NCI-H748 (cell line): ENCODE results near the gene LPCAT4.
"Not testable (repeated sequence)": the region's sequence is repeated elsewhere in the genome, so short reads cannot be mapped to it uniquely, and the experiment has no call there.

Experiments used
- DNase-seq: peaks from one replicate; lab custom pipeline; 2025; ENCODE audit not compliant: unreplicated experiment; lab: John Stamatoyannopoulos, UW

Gene LPCAT4

DNA sequence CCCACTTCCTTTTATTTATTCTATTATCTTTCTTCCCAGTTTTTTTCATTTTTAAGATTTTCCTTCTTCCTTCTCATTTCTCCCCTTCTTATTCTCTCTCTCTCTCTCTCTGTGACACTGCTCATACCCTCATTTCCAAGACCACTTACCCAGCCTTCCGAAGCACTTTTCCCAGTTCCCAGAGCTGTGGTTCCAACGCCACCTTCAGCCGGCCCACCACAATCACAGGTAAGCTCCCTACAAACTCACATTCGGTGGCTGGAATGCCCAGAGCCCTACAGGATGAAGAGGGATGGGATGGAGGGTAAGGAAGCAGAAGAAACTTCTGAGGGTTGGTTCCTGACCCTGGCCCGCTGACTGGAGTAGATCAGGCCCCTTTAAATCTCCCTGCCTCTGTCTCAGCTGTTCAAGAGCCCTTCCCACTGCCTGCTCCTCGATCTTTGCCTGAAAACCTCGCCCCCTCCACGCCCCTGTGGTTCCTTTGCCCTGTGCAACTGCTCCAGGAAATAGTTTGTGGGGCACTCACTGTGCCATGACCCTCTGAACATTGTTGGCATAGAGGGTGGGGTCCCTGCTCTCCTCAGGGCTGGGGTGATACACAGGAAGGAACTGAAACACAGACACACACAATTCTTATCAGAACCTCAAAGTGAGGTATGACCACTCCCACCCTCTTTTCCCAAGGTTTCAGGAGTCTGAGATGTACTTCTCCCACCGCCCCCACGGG lies 4.8 kb downstream of the LPCAT4 start:
- DNase-seq, result no peak

DNA sequence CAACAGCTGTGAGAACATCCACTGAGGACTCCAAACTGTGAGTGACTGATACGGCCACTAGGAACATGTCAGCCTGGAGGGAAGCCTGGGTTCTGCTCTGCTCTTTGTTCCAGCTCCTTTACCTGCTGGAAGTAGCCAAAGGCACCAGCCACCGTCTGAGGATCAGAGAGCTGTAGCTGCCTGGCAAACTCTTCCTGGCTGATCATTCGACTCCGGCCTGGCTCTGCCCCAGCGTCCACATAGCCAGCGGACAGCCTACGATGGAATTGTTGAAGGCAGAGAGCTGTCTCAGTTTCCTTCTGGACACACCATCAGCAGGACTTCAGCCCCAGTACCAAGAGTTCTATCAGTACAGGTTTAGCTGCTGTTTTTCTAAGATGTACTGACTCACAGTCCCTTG lies 5.7 kb downstream of the LPCAT4 start:
- DNase-seq, result no peak

DNA sequence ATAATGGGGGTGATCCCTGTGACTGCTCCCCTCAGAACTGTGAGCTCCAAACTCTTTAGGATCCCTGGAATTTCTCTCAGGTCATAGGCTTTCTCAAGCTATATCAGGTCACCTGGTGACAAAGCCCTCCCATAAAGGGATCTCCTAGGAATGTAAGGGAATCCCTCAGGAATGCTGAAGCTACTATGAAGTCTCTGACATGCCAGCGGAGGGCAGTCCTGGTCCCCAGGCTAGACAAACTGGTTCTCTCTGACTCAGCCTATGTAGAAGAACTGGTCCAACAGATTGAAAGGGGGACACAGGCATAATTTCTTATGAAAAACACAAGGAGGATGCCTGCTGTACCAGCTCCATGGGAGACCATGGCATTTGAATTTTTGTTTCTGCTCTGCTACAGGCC lies 6.7 kb downstream of the LPCAT4 start:
- no peak for DNase-seq

DNA sequence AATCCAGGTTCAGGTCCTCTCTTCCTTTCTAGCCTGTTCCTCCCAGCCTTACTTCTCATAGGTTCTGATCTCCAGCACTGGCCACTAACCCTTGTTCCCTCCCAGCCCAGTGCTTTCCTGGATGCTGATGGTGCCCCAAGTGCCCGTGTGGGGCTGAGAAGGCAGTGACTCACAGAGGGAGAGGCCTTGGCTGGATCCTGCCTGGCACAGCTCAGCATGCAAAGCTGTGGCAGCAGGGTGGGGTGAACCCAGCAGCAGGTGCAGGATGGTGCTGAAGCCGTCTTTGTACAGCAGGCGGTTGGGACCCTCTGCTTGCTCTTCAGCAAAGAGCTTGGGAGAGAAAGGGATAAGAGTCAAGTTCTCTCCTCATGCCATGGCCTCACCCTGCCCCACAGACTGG lies 7.6 kb downstream of the LPCAT4 start:
- DNase-seq, result no peak

DNA sequence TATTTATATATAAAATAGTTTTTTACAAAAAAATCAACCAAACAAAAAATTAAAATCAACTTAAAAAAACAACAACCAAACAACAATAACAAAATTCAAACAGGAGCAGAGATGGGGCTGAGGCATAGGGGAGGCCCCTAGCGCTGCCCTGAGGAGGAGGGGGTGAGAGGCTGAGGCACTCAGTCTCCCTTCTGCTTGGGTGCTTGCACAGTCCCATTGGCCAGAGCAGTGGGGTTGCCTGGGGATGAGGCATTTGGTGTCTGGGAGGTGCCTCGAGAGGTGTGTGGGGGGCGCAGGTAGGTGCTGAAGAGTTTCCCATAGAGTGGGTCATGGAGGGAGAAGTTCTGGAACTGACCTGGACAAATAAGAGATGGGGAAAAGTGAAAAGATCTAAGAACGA lies 8.0 kb downstream of the LPCAT4 start:
- no peak for DNase-seq

DNA sequence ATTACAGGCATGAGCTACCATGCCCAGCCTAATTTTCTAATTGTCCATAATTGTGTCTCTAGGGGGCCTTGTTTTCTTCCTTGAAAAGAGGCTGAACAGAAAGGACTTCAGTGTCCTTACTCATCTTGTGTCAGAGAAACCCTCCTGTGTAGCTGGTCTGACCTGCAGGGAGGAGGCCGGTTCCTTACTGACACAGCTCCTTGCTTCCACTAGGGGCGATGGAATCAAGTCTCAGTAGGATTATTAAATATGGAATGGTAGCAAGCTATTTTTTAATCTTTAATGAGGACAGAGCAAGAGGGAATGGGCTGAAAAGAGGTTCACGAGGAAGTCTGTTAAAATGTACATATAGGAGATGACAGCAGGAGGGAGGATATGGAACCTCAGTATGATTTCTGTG lies 8.6 kb downstream of the LPCAT4 start:
- no peak for DNase-seq

DNA sequence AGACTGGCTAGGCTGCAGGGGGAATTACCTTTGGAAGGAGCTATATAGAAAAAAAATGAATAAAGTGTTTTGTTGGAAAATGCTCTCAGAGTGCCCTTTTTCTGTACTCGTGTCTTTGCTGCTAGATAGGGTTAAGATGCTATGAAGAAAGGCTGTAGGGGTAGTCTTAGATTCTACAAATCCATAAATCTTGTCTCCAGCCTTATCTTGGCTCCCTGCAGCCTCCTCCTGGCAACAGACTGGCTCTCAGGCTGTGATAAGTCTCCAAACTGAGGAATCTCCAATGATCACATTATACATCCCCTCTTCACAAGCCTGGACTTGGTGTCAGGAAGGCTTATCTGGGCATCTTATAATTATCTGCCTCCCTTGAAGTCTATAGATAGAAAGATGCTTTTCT lies 9.3 kb downstream of the LPCAT4 start:
- DNase-seq, result no peak

DNA sequence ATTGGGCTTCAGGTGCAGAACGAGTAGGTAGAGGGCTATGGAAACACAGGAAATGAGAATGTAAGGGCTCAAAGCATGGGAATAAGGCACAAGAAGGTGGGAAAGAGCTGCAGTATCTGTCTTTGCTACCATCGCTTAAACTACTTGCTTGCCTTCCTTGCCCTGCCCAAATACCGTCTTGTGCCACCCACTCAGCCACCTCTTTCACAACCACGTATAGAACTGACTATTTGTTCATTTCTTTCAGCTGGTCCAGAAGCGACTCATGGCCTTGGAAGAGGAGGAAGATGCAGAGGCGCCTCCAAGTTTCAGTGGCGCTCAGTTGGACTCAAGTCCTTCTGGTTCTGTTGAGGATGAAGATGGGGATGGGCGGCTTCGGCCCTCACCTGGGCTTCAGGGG lies 11.8 kb downstream of the LPCAT4 start:
- no peak for DNase-seq

DNA sequence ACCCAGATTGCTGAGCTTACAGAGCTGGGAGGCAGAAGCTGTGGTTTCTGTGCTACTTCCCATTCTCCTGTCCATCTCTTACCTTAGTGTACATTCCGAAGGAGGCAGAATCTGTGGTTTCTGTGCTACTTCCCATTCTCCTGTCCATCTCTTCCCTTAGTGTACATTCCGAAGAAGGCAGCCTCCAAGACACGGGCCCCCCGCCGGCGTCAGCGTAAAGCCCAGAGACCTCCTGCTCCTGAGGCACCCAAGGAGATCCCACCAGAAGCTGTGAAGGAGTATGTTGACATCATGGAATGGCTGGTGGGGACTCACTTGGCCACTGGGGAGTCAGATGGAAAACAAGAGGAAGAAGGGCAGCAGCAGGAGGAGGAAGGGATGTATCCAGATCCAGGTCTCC lies 12.7 kb downstream of the LPCAT4 start:
- no peak for DNase-seq

DNA sequence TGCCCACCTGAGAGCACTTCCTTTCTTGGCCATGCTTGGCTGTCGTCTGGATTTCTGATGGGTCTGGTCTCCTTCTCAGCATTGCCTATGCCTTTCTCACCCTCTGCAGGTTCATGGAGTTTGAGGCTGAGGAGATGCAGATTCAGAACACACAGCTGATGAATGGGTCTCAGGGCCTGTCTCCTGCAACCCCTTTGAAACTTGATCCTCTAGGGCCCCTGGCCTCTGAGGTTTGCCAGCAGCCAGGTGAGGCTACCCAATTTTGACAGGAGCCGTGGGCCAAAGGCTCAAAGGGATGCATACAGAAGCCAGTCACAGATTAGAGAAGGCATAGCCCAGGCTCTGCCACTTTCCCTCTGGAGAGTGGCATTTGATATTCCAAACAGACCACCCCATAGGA lies 13.4 kb downstream of the LPCAT4 start:
- DNase-seq, result no peak

DNA sequence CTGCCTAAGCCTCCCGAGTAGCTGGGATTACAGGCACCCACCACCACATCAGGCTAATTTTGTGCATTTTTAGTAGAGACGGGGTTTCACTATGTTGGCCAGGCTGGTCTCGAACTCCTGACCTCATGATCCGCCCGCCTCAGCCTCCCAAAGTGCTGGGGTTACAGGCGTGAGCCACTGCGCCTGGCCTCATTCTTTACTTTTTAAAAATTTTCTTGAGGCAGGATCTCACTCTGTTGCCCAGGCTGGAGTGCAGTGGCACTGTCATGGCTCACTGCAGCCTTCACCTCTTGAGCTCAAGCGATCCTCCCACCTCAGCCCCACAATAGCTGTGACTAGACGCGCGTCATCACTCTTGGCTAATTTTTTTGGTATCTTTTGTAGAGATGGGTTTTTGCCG lies 14.0 kb downstream of the LPCAT4 start:
- not testable (repeated sequence) for DNase-seq

DNA sequence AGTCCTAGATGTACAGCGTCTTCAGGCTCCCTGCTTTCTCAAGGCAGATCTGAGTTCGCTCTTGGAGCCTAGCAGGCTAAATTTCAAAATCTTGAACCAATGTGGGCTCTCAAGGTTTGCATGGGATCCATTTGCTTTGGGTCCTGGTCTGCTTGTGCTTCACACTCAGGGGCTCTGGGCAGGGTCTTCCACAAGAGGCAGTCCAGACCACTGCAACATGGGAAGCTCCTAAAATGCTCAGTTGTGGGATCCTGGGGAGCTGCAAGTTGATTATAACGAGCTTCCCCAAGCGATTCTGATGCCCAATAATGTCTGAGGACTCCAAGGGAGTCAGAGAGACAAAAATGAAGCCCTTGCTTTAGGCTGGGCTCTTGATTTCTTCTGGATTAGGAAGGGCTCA lies 17.2 kb downstream of the LPCAT4 start:
- DNase-seq, result no peak

DNA sequence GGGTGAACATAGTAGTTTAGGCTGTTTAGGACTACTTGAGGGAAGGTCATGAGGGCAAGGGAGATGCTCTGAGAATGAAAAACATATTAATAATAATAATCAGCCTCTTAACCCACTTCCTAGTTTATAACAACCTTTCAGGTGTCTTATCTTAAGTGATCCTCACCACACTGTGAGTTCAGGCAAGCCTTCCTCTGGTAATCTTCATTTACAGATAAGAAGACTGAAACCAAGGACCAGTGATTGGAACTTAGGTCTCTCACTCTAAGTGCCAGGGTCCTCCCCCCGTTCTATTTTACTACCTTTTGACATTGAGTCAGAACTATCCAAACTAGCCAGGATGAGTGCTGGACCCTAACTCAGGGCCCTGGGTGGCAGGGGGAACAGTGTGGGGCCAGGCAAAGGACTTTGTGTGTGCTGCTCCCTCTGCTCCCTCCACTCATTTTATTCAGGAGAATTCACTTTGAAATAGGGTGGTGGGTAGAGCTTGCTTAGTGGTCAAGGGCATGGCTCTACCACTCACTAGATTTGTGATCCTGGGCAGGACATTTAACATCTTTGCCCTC lies 18.2 kb downstream of the LPCAT4 start:
- DNase-seq, result no peak

DNA sequence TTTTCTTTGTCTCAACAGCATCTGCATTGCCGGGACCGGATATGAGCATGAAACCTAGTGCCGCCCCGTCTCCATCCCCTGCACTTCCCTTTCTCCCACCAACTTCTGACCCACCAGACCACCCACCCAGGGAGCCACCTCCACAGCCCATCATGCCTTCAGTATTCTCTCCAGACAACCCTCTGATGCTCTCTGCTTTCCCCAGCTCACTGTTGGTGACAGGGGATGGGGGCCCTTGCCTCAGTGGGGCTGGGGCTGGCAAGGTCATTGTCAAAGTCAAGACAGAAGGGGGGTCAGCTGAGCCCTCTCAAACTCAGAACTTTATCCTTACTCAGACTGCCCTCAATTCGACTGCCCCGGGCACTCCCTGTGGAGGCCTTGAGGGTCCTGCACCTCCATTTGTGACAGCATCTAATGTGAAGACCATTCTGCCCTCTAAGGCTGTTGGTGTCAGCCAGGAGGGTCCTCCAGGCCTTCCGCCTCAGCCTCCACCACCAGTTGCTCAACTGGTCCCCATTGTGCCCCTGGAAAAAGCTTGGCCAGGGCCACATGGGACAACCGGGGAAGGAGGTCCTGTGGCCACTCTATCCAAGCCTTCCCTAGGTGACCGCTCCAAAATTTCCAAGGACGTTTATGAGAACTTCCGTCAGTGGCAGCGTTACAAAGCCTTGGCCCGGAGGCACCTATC lies 18.9 kb downstream of the LPCAT4 start:
- DNase-seq, result no peak

DNA sequence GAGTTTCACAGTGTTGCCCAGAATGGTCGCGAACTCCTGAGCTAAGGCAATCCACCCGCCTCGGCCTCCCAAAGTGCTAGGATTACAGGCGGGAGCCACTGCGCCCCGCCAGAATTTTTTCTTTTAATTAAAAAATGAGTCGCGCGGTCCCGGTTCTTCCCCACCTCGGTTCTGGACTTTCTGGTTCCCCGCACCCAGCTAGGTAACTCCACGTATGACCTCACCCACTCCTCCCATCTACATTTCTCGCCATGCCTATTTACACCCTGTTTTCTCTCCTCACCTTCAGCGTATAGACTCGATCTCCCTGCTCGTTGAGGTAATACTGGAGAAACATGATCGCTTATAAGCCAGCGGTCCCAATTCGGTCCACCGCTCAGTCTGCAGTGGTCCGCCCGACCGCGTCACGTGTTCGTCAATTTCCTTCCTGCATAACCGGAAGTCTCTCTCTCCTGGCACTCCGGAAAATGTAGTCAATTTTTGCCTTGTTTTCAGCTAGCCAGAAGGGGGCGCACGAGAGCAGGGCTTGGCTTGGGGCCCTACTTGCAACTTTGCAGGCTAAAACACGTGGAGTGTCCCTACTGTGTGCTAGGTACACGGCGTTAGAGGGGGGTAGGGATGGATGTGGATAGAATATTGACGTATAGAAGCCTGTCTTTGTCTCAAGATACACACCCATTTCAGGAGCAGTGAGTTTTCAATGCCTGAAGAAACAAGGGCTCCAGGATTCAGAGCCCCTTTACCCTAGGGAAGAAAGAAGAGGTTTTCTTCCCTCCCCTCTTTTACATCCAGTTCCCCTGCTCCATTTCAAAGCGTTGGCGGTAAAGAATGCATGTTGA lies 24.0 kb downstream of the LPCAT4 start, which contains the start of the genes NOP10 and NUTM1:
Gene NOP10, minus strand, starts transcription at position 400 of the 839 bp plus-strand sequence. Its CDS starts 63 bp downstream, at position 337.
Gene NUTM1, plus strand, starts transcription at position 579 of the 839 bp plus-strand sequence. CDS start 382 bp downstream, outside the sequence.
- DNase-seq, result peak; percentile 90

DNA sequence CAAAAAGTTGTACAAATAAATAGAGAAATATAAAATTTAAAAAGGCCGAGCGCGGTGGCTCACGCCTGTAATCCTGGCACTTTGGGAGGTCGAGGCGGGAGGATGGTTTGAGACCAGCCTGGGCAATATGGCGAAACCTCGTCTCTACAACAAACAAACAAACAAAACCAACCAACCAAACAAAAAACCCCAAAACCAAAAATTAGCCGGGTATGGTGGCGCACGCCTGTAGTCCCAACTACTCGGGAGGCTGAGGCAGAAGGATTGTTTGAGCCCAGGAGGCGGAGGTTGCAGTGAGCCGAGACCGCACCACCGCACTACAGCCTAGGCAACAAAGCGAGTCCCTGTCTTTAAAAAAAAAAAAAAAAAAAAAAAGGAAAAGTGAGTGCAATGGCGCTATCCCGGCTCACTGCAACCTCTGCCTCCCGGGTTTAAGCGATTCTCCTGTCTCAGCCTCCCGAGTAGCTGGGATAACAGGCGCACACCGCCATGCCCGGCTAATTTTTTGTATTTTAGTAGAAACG lies 24.7 kb downstream of the LPCAT4 start:
- DNase-seq, result not testable (repeated sequence)

DNA sequence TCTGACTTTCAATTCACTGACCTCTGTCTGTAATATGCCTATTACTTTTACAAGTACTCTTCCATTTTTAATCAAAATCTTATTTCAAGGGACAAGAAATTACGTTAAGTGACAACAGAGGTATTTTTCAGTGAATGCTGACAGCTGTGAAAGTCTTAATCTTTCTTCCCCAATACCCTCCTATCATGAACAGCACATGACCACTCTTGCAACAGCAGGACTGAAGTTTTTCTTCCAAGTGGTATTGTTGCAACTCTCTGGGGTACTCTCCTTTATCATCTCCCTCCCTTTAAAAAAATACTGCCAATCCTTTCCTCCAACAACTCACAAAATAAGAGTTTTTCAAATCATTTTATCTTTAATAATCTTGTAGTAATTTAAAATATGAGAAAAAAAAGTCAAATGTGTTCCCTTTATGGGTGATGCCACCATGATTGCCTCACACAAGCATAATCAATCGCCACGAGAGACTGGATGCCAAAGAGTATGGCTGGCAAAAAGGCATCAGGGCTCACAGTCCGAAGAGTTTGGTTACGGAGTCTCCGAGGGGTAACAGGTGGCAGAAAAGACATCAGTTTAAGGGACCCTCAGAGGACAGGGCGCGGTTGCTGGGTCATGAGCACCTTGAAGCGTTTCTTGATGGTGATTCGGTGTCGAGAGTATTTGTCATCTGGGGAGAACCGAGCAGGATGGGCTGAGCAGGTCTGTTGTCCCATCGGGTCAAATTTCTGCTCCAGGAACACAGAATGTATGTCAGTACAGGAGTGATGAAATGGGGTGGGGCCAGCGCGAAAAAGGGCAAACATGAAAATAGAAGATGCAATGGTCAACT lies 25.4 kb downstream of the LPCAT4 start:
- no peak for DNase-seq

DNA sequence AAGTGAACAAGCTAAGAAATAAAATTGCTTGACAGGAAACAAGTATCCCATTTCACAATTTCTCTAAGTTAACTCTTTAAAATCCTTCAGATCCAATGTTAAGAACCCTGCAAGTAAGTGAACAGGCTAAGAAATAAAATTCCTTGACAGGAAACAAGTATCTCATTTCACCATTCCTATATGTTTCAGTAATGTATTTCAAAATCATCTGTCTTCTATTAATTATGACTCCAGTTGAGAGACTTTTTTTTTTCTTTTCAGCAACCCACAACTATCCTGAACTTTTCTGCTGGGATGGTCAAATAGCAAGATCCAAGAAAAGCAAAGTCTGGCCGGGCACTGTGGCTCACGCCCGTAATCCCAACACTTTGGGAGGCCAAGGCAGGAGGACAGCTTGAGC lies 27.1 kb downstream of the LPCAT4 start:
- no peak for DNase-seq

DNA sequence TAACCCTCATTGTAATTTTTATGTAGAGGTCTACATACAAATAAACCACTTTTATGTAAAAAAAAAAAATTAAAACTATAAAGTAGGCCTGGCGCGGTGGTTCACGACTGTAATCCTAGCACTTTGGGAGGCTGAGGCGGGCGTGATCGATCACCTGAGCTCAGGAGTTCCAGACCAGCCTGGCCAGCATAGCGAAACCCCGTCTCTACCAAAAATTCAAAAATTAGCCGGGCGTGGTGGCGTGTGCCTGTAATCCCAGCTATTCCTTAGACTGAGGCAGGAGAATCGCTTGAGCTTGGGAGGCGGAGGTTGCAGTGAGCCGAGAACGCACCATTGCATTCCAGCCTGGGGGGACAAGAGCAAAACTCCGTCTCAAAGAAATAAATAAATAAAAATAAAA lies 28.6 kb downstream of the LPCAT4 start:
- no peak for DNase-seq
